ENCODE measurements around the gene ADRB1.

GRCh38 chr10:114052255-114052654, 8.6 kb downstream of the ADRB1 start:
- no peak for TF ChIP-seq CTCF (IDR thresholded peaks at IDR 0.05; ENCODE audit: low read depth, low read length, poor library complexity, severe bottlenecking)
- TF ChIP-seq EZH2phosphoT487 (IDR thresholded peaks at IDR 0.05; ENCODE audit: borderline replicate concordance, low read length), result no peak

All from DOHH2 (cell line).